ENCODE results near the gene PHB1. TPM values are rescaled to one million over a fixed set of nuclear protein-coding genes. Genes with fewer than 3 reads are reported as not detected.

PHB1 gene
- total RNA-seq, 1 experiment from 2014 or later: 367 TPM

- TF ChIP-seq SIN3A (IDR thresholded peaks at IDR 0.05; ENCODE audit: borderline replicate concordance, insufficient read depth, low read depth, low read length) (no peak), REST (IDR thresholded peaks at IDR 0.05; ENCODE audit: insufficient read depth in 1 of 2, low read depth in 2 of 2, low read length in 1 of 2) (no peak), TCF7L2 (IDR thresholded peaks at IDR 0.05; ENCODE audit: low read depth, low read length) (no peak), POLR2AphosphoS5 (IDR thresholded peaks at IDR 0.05; ENCODE audit: low read depth, low read length) (no peak), CTCF (IDR thresholded peaks at IDR 0.05) (no peak)
- H3K36me3 ChIP-seq (ENCODE audit: control insufficient read depth, insufficient read depth, low read length): no peaks in the 10 kb centered on the region
- ChIA-PET CTCF (interaction anchor here (0.6 kb wide), 1 partner anchor 248 kb away, joined by 8 read pairs; no protein-coding TSS in a partner anchor), POLR2A (no interaction called here)
- H3K27ac ChIP-seq (ENCODE audit: low read length): no peak overlapping the region
- intact Hi-C loops (cut with micrococcal nuclease; ENCODE audit: unreplicated experiment) (no loop called here), in situ Hi-C loops (cut with HindIII; ENCODE audit: low pct_unique_long_range_greater_than_20kb, low sequenced_read_pairs) (loop anchor here (5.0 kb wide), 1 partner anchor 62 kb away; no protein-coding TSS in a partner anchor)
- DNase-seq (ENCODE audit: low read depth, low spot score): no peak
- ATAC-seq: no peak
- no peaks in the 10 kb centered on the region for H3K9me3 ChIP-seq (ENCODE audit: control insufficient read depth, insufficient read depth, low read depth, low read length)
- no peak overlapping the region for H3K4me3 ChIP-seq (ENCODE audit: low read depth in 2 of 2, low read length in 2 of 2)
- H3K4me1 ChIP-seq (ENCODE audit: control insufficient read depth, insufficient read depth, low read length): no peaks in the 10 kb centered on the region
- no TSS peak for BruUV-seq (replicated peaks)
- peaks cover 11% of the 10 kb centered on the region for H3K27me3 ChIP-seq (ENCODE audit: control insufficient read depth, insufficient read depth, low read length)
Measured at GRCh38 chr17:49439673-49440571, 25.2 kb upstream of the PHB1 start.

GRCh38 chr17:49439305-49439672 lies 24.6 kb upstream of the PHB1 start:
- ATAC-seq (no peak), DNase-seq (ENCODE audit: low read depth, low spot score) (no peak)
- intact Hi-C loops (cut with micrococcal nuclease; ENCODE audit: unreplicated experiment) (no loop called here), in situ Hi-C loops (cut with HindIII; ENCODE audit: low pct_unique_long_range_greater_than_20kb, low sequenced_read_pairs) (loop anchor here (5.0 kb wide), 1 partner anchor 63 kb away; no protein-coding TSS in a partner anchor)
- no peaks in the 10 kb centered on the region for H3K4me1 ChIP-seq (ENCODE audit: control insufficient read depth, insufficient read depth, low read length)
- H3K9me3 ChIP-seq (ENCODE audit: control insufficient read depth, insufficient read depth, low read depth, low read length): no peaks in the 10 kb centered on the region
- H3K27ac ChIP-seq (ENCODE audit: low read length): no peak overlapping the region
- CTCF ChIA-PET: no interaction called here
- no peak overlapping the region for H3K4me3 ChIP-seq (ENCODE audit: low read depth in 2 of 2, low read length in 2 of 2)
- no TSS peak for BruUV-seq (replicated peaks)
- POLR2A ChIA-PET: no interaction called here
- H3K27me3 ChIP-seq (ENCODE audit: control insufficient read depth, insufficient read depth, low read length): peaks cover 11% of the 10 kb centered on the region
- TF ChIP-seq POLR2AphosphoS5 (IDR thresholded peaks at IDR 0.05; ENCODE audit: low read depth, low read length): no peak
- no peak for TF ChIP-seq CTCF (IDR thresholded peaks at IDR 0.05)
- no peak for TF ChIP-seq SIN3A (IDR thresholded peaks at IDR 0.05; ENCODE audit: borderline replicate concordance, insufficient read depth, low read depth, low read length)
- no peak for TF ChIP-seq TCF7L2 (IDR thresholded peaks at IDR 0.05; ENCODE audit: low read depth, low read length)
- no peak for TF ChIP-seq REST (IDR thresholded peaks at IDR 0.05; ENCODE audit: insufficient read depth in 1 of 2, low read depth in 2 of 2, low read length in 1 of 2)
- no peaks in the 10 kb centered on the region for H3K36me3 ChIP-seq (ENCODE audit: control insufficient read depth, insufficient read depth, low read length)
